Gastrocnemius medialis (tissue), 4 donors: Measurements from ENCODE around the gene NAA40.

Source experiments
- CTCF ChIP-seq, 5 experiments: fragments of 450-650 bp in 3 of 5; fragments of 200-600 bp in 2 of 5; sonication (generic) in 2 of 5; IDR thresholded peaks in 4 of 5; conservative IDR thresholded peaks in 1 of 5; 1 replicate in 4 of 5; 2 replicates in 1 of 5; pipeline ENCODE4 v1.5.1; 2016 to 2019; ENCODE audit warnings: antibody characterized with exemption in 5 of 5, mild to moderate bottlenecking in 3 of 5, moderate library complexity in 3 of 5
- POLR2A ChIP-seq, 2 donors: fragments of 450-650 bp; IDR thresholded peaks; one replicate each; pipeline ENCODE4 v1.6.1; 2017; ENCODE audit warnings: antibody characterized with exemption in 2 of 2, mild to moderate bottlenecking in 2 of 2, moderate library complexity in 2 of 2

GRCh38 chr11:63938479-63939396 lies at the start of gene NAA40:
- TF ChIP-seq CTCF (IDR thresholded peaks at IDR 0.05 in 4 of 5, conservative IDR thresholded peaks at IDR 0.05 in 1 of 5) (peak in 1 of 5 experiments; percentile 12), POLR2A (IDR thresholded peaks at IDR 0.05) (peak in 1 of 2 donors; percentile 32)
